MM.1S (cell line): ENCODE results near the gene SPCS1.

Experiments used
- CTCF ChIP-seq: fragments of 300-600 bp; sonication (generic); IDR thresholded peaks from 2 replicates; pipeline ENCODE4 v1.5.1; 2016; ENCODE audit warnings: antibody characterized with exemption, low read length, mixed read lengths
- EZH2 ChIP-seq: fragments of 300-600 bp; sonication (generic); optimal IDR thresholded peaks from 2 replicates; pipeline ENCODE3; 2017; ENCODE audit warnings: low read depth, mild to moderate bottlenecking, antibody characterized with exemption, low read length, mixed read lengths
- EZH2phosphoT487 ChIP-seq: fragments of 300-600 bp; sonication (generic); IDR thresholded peaks from 2 replicates; pipeline ENCODE4 v1.6.1; 2018; ENCODE audit warnings: antibody characterized with exemption, low read length

DNA sequence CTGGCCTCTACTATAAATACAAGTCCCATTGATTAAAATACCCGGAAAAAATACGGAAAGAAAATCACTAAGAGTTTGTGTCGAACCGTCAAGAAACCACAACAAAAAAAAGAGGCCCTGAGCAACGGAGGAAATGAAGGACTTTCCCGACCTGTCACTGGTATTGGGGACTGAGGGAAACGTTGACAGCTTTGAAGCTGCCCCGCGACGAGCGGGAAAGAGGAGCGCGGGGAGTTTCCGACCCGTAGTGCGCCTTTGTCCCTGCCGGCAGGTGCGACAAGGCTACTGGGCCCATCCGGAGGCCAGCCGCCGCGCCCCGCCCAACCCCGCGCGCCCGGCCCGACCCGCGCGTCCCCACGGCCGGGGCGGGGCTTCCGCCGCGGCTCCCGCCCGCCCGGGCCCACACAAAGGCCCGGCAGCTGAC lies 20.6 kb upstream of the SPCS1 start:
- no peak for TF ChIP-seq CTCF
- no peak for TF ChIP-seq EZH2
- TF ChIP-seq EZH2phosphoT487 = no peak
